Adrenal gland (tissue), 5 donors: Measurements from ENCODE around the gene POLDIP3.

Source experiments
- POLR2A ChIP-seq, 2 donors: fragments of 450-650 bp; IDR thresholded peaks; one replicate each; pipeline ENCODE4 v1.6.1; 2017; ENCODE audit warnings: antibody characterized with exemption in 2 of 2, mild to moderate bottlenecking in 2 of 2, moderate library complexity in 1 of 2
- TF ChIP-seq, protein P1 (sequence below), 6 experiments: fragments of 450-650 bp in 4 of 6; fragments of 200-600 bp in 2 of 6; sonication (generic) in 1 of 6; IDR thresholded peaks; 1 replicate in 5 of 6; 2 replicates in 1 of 6; pipeline versions ENCODE4 v1.5.1 to v1.8.0; 2016 to 2021; ENCODE audit warnings: antibody characterized with exemption in 6 of 6, mild to moderate bottlenecking in 2 of 6, moderate library complexity in 1 of 6
- donor health status: DM: no; HTN: no; CAD: no.

GRCh38 chr22:42587588-42588175, 27.0 kb downstream of the POLDIP3 start:
- TF ChIP-seq, protein P1, sequence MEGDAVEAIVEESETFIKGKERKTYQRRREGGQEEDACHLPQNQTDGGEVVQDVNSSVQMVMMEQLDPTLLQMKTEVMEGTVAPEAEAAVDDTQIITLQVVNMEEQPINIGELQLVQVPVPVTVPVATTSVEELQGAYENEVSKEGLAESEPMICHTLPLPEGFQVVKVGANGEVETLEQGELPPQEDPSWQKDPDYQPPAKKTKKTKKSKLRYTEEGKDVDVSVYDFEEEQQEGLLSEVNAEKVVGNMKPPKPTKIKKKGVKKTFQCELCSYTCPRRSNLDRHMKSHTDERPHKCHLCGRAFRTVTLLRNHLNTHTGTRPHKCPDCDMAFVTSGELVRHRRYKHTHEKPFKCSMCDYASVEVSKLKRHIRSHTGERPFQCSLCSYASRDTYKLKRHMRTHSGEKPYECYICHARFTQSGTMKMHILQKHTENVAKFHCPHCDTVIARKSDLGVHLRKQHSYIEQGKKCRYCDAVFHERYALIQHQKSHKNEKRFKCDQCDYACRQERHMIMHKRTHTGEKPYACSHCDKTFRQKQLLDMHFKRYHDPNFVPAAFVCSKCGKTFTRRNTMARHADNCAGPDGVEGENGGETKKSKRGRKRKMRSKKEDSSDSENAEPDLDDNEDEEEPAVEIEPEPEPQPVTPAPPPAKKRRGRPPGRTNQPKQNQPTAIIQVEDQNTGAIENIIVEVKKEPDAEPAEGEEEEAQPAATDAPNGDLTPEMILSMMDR (IDR thresholded peaks at IDR 0.05), result no peak
- TF ChIP-seq POLR2A (IDR thresholded peaks at IDR 0.05), result no peak
